ENCODE data around the gene INCENP. TPM values are rescaled to one million over a fixed set of nuclear protein-coding genes. Genes with fewer than 3 reads are reported as not detected.

Gene INCENP
- total and polyA plus RNA-seq, 2 of the 13 experiments (the other 11 are each of a cell fraction or from before 2014, with no cell fraction given), result 14.1 to 37.3 TPM

DNA sequence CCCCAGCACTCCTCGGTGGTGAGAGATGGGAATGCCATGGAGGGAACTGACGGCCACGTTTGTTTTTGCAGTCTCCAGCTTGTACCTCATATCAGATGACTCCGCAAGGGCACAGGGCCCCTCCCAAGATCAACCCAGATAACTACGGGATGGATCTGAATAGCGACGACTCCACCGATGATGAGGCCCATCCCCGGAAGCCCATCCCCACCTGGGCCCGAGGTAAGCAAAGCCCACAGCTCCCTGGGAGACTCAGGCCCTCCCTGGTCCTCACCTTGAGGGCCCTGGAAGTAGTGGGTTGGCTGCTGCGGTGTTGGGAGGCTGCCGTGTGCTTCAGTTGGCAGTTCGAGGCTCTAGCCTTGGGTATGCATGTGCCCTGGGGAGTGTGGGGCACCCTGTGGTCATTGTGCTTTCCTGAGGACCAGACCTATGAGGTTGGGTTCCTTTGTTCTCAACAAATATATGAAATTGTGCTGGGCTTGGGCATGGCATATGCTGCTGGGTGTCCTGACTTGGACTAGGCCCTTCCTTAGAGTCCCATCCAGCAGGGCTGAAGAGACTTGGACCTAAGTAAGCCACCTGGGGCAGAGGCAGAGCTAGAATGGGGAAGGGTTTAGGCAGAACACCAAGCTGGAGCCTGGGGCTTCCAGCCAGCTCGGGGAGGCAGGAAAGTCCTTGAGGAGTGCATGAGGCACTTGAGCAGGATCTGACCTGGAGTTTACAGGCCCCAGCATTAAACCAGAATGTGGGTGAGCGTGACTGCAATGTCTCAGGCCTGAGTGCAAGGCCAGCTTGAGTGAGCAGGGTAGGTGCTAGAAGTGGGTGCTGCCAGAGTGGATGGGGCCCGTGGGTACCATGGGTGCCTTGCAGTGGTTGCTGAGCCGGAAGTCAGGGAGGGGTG, 26.4 kb downstream of the INCENP start (continued):
- TF ChIP-seq, protein P1, sequence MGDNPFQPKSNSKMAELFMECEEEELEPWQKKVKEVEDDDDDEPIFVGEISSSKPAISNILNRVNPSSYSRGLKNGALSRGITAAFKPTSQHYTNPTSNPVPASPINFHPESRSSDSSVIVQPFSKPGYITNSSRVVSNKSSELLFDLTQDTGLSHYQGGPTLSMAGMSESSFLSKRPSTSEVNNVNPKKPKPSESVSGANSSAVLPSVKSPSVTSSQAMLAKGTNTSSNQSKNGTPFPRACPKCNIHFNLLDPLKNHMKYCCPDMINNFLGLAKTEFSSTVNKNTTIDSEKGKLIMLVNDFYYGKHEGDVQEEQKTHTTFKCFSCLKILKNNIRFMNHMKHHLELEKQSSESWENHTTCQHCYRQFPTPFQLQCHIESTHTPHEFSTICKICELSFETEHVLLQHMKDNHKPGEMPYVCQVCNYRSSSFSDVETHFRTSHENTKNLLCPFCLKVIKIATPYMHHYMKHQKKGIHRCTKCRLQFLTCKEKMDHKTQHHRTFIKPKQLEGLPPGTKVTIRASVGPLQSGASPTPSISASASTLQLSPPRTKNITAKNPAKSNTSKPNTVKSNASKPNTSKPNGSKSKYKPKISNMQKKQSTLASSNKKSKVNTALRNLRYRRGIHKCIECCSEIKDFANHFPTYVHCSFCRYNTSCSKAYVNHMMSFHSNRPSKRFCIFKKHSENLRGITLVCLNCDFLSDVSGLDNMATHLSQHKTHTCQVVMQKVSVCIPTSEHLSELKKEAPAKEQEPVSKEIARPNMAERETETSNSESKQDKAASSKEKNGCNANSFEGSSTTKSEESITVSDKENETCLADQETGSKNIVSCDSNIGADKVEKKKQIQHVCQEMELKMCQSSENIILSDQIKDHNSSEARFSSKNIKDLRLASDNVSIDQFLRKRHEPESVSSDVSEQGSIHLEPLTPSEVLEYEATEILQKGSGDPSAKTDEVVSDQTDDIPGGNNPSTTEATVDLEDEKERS (CRISPR knock-in tag; IDR thresholded peaks at IDR 0.05), result no peak
- TF ChIP-seq NFIB (CRISPR knock-in tag; IDR thresholded peaks at IDR 0.05; ENCODE audit: borderline replicate concordance) (no peak), ZSCAN20 (CRISPR knock-in tag; IDR thresholded peaks at IDR 0.05; ENCODE audit: borderline replicate concordance) (no peak), KMT2A (CRISPR knock-in tag; IDR thresholded peaks at IDR 0.05) (no peak), IRF2 (CRISPR knock-in tag; IDR thresholded peaks at IDR 0.05) (no peak)

DNA sequence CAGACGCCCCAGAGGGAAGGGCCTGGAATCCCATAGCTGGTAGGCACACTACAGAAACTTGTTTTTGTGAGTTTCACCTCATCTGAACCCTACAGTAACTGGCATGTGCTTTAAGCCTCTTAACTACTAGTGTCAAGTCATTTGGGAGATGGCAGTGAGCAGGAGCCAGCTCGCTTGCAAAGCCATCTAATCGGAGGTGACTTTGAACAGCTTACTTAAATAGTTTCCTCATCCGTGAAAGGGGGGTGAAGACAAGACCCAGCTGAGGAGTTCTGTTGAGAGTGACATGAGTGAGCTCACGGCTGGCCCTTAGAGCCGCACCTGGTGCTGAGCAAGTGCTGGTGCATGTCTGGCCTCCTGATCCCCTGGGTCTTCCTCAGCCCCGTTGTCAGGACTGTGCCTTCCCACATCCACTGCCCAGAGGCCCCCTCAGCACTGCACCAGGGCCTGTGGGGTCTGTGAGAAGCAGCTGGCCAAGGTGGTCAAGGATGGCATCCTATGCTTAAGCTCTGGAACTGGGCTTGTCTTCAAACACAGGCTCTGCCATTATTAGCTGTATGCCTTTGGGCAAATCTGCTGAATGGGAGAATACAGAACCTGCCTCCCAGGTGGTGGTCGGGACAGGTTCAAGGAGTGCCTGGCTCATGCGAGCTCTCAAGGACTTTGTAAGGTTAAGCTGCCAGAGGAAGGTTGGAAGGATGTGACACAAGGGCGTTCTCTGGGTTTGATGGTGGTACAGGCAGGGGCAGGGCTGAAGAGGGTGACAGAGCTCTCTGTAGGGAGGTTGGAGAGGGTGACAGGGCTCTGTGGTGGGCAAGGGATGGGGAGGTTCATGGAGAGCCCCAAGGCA, 27.3 kb downstream of the INCENP start:
- H3K36me3 ChIP-seq (replicated peaks in 1 of 2; ENCODE audit: control insufficient read depth in 1 of 2, insufficient read depth in 2 of 2, low read length in 2 of 2), result peaks cover 37 to 56% of the 10 kb centered on the region in 2 experiments

More for the DNA sequence above, 27.3 kb downstream of the INCENP start:
- no peaks in the 10 kb centered on the region for H3K4me1 ChIP-seq (ENCODE audit: insufficient read depth, low read length)
- H2AFZ ChIP-seq (ENCODE audit: low read length), result no peak overlapping the region
- no peaks in the 10 kb centered on the region for H3K79me2 ChIP-seq (ENCODE audit: insufficient read depth, low read length)
- ATAC-seq, result no peak
- no peak overlapping the region for H3K4me3 ChIP-seq (replicated peaks in 1 of 3; ENCODE audit: insufficient read depth in 1 of 3, low read depth in 2 of 3, low read length in 3 of 3)
- no peak overlapping the region for H3K9ac ChIP-seq (ENCODE audit: insufficient read depth, low read depth, low read length)
- FAIRE-seq, result no peak
- no TSS peak for BruUV-seq (replicated peaks)
- WGBS (ENCODE audit: low lambda C conversion rate), result over 99% methylated on average over 7 of the region's 10 CpGs
- TF ChIP-seq SMARCE1 (IDR thresholded peaks at IDR 0.05; ENCODE audit: borderline replicate concordance), result no peak
- TF ChIP-seq SMC3 (IDR thresholded peaks at IDR 0.05; ENCODE audit: low read length), result no peak
- TF ChIP-seq NR1H2 (CRISPR knock-in tag; IDR thresholded peaks at IDR 0.05; ENCODE audit: borderline replicate concordance, low read depth), result no peak
- no peaks in the 10 kb centered on the region for H4K20me1 ChIP-seq (ENCODE audit: insufficient read depth, low read length)
- in situ Hi-C loops (cut with HindIII; ENCODE audit: extremely low pct_ligation_motif_present, low pct_unique_long_range_greater_than_20kb) (no loop called here), intact Hi-C loops (cut with micrococcal nuclease; ENCODE audit: unreplicated experiment) (no loop called here)
- no peaks in the 10 kb centered on the region for H3K9me3 ChIP-seq (ENCODE audit: low read length)
- CTCF ChIA-PET (ENCODE audit: low intra/inter-chr PET ratio, low total read pairs), result no interaction called here
- H3K4me2 ChIP-seq (ENCODE audit: low read depth, low read length), result no peak overlapping the region
- POLR2A ChIA-PET, result no interaction called here
- no peak for DNase-seq (ENCODE audit: low spot score)
- no peaks in the 10 kb centered on the region for H3K27me3 ChIP-seq (ENCODE audit: control insufficient read depth in 1 of 2, insufficient read depth in 2 of 2, low read length in 2 of 2)
- no peak overlapping the region for H3K27ac ChIP-seq (ENCODE audit: extremely low read length, insufficient read depth, low read length)

Data from HepG2 (cell line).